Esophagus muscularis mucosa (tissue), 2 donors: ENCODE data around the gene DDX27.

Source experiments
- POLR2A ChIP-seq: fragments of 450-650 bp; IDR thresholded peaks from one replicate; pipeline ENCODE4 v1.6.1; 2017; ENCODE audit warnings: antibody characterized with exemption, moderate library complexity, mild to moderate bottlenecking, low read depth
- POLR2AphosphoS5 ChIP-seq, 2 donors: sonication (generic); formaldehyde crosslinking; IDR thresholded peaks; one replicate each; pipeline ENCODE4 v1.6.1; 2017; ENCODE audit warnings: antibody characterized with exemption in 2 of 2

DNA sequence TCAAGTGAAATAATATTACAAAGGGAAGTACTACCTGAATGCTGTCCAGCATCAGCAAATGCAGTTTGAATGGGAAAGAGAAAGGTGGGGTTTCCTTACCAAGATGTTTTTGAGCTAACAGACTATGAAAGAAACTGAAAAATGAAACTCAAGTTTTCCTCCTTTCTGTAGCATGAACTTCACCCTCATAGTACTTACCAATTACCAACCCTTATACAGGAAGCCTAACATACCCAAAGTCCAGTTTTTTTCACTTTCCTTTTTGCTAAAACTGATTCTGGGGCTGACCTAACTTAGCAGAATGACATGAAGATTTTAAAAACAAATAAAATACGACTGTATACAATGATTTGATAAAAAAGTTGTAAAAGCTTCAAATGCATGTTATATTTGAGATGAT, 53.4 kb downstream of the DDX27 start:
- no peak for TF ChIP-seq POLR2A
- TF ChIP-seq POLR2AphosphoS5 (IDR thresholded peaks at IDR 0.05) = no peak
